Activated gamma-delta T cell treated with anti-CD3 and anti-CD28 coated beads, Interleukin-2, amount 50 U/mL, for 16 hours (primary cell): ENCODE measurements around the gene OR5AP2.
"Not testable (repeated sequence)": the region's sequence is repeated elsewhere in the genome, so short reads cannot be mapped to it uniquely, and the experiment has no call there.

Experiments used
- DNase-seq: peaks from one replicate; pipeline ENCODE4 v3.0.0-alpha.2; 2020; ENCODE audit warnings: low read depth

The OR5AP2 gene

DNA sequence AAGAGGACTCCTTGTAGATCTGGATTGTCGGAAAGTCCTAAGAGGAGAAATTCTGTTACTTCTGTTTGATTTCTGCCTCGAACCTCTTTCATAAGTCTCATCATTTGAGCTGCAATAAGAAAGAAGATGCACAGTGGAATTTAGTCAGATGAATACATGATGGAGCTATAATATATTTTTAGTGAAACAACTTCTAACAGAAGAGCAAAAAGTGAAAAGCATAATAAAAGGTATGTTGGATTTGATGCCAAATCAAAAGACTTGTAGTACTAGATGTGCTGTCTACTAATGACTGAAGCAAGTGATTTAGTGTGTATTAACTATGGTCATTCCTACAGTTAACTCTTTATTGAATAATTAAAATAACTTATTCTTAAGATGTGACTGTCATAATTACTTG is at the start of gene OR5AP2:
TSS of gene OR5AP2 (minus strand) at position 101 of the 400 bp plus-strand sequence. CDS start at position 101, 0 bp downstream.
- DNase-seq: no peak

DNA sequence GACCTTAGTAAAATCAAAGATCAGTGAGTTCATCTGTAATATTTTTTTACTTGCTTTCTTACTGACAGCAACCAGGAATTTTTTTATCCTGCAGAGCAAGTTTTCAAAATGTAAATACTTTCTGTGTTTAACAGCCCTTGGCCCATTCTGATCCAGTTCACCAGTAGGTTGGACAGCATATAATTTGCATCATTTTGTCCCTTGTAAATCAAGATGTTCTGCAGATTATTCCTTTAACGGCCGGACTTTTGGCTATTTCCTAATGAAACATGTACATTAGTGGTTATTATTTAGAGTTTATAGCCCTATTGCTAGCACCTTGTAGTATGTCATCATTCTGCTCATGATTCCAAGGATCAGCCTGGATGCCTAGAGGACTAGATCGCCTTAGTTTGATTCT is 48.9 kb upstream of the OR5AP2 start:
- DNase-seq: not testable (repeated sequence)

DNA sequence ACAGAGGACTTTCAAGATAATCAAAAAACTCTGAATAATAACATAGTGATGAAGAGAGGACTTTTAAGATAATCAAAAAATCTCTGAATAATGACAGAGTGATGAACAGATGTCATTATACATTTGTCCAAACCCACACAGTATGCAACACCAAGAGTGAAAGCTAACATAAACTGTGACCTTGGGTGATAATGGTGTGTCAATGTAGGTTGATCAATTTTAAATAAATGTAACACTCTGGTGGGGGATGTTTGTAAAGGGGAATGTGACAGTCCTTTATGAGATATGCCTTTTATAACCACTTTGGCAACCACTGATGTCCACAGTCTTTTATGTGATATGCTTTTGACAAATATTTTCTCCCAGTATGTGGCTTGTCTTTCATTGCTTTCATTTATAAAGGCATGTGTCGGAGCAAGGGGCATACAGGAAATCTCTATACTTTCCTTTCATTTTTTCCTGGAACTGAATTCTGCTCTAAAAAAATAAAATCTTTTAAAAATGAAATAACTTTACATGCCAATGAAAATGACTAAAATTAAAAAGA is 46.4 kb upstream of the OR5AP2 start:
- no peak for DNase-seq

DNA sequence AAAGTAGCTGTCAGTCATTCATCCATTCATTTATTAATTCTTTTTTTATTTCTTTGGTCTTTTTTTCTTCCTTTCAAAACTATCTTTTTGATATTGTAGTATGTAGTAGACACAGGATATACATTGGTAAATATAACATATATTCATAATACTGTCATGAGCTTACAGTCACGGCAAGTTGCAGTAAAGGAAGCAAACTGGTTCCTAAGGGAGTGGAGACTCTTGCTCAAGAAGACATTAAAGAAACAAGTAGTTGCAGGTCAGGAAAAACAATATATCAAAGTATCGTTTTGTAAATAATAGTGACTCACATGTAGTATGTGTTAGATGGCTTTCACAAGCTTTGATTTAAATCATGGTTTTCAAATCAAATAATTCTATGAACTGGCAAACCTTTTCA is 28.7 kb upstream of the OR5AP2 start:
- DNase-seq: no peak

DNA sequence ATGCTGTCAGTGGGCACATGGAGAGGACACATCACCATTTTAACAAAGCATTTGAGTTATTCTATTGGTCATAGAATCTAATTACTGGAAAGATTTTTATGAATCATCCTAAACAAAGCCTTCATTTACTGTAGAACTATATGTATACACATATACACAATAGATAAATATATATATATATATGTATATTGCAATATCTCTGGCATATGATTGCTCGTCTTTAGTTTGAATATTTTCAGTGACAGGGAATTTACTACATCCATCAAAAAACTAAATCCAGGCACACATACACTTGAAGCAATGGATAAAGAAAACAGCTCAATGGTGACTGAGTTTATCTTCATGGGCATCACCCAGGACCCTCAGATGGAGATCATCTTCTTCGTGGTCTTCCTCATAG is 21.1 kb upstream of the OR5AP2 start, which contains the start of gene OR5AR1:
TSS of gene OR5AR1 (plus strand) at position 301 of the 400 bp plus-strand sequence. CDS start at position 301, 0 bp downstream.
- DNase-seq: no peak

DNA sequence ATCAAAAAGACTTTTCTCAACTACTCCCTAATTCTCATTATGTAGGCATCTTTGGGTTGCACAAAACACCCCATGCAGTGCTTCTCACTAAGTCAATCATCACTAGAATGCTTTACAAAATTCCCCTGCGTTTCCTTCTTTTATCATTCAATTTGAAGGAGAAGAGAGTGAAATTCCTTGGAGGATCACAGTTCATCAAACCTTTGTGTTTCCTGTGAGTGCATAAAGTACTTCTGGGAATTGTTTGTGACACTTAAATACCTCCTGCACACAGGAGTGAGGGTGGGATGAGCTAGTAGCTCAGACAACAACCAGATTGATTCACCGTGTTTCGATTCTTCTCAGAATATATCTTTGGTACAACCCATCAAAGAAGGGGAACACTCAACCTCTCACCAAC is 17.5 kb upstream of the OR5AP2 start:
- no peak for DNase-seq

DNA sequence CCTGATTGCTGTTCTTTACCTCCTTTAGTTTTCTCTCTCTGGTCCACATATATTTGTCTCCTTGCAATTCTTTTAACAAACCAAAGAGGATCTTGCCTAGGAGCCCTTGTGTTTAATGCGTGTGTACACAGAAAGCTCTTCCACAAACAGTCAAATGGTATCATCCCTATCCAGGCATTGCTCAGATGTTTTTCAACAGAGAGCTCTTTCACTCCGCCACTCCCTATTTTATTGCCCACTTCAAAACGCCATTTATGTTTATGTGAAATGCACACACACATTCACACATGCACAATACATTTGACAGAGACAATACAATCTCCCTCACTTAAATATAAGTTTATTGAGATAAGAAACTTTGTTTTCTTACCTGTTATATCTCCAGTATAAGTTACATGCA is 4.7 kb downstream of the OR5AP2 start:
- DNase-seq: no peak

DNA sequence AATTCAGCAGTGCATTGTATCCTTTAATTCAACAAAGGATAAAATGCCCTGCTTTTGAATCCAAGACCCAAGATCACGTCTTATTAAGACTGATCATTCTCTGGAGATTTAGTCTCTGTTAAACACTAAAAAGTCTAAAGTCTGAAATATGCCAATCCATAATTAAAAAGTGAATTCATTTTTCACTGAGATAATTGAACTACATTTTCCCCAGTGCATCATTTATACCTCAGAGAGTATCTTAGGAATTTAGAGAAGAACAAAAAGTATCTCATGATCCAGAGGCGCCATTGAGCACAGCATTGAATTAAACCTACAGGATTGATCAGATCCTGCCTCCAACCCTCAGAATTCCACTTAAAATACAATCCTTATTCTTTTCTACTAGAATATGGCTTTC is 5.4 kb downstream of the OR5AP2 start:
- DNase-seq: no peak

DNA sequence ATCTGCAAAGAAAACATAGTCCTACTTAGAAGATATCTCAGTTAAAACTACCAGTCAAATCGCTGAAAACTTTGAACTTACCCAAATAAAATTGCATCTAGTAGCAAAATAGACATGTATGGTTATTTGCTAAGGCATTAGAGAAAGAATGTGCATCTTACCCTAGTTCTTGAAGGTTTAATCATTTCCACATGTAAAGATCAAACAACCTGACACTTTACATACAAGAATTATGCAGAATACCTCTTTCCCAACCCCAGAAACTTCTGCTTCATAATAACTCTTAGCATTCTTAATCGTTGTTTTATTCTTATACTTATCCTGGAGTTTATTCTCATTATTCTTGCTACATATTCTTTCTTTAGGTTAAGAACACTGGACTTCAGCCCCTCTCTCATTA is 9.9 kb downstream of the OR5AP2 start:
- no peak for DNase-seq

DNA sequence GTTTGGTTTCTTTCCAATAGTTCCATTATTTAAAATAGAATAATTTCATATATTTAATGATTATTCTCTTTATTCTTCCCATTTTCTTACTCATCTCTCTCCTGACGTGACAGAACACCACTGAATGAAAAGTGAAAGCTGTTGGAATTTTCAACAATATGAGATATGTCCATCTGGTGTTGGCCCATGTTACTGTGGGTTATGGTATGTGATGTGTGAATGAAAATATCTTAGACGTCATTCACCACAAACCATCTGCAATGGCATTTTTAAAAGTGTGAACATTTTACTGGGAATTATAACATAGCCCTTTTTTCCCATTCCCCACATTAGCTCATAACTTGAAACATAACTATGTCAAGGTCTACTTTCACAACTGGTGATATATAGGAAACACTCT is 16.3 kb downstream of the OR5AP2 start:
- no peak for DNase-seq

DNA sequence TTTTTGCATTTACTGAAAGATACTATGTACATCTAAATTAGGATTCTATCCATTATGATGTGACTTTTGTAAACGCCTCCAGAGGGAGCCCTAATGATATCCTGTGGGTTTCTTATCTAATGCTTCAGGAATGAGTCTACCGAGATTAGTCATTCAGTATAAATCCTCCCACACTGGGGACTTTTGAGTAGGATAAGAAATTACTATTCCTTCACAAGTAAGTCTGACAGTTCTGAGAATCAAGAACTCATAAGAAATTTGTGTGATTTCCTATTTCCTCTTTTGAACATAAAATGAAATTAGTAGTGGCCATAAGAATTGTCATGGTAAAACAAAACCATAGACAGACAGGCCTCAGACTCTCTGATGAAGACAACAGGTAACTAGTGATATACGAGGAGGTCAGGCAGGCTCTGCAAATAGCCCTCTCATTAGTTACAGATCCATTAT is 17.6 kb downstream of the OR5AP2 start:
- no peak for DNase-seq

DNA sequence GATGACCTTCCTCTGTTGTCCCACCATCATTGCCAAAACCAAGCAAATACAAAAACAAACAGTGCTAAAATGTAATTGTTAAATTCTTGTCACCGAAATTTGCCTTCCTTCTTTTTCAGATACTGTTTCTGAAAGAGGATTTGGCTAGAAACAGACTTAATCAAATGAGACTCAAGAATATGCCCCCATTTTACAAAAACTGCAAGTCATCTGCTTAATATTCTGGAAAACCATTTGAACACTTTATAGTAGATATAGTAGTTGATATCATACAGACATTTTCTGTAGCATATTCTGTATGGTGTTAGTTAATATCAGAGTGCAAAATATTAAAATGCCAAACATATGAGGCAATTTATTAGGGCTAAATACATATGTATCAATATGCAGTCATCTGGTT is 31.1 kb downstream of the OR5AP2 start:
- DNase-seq: no peak

DNA sequence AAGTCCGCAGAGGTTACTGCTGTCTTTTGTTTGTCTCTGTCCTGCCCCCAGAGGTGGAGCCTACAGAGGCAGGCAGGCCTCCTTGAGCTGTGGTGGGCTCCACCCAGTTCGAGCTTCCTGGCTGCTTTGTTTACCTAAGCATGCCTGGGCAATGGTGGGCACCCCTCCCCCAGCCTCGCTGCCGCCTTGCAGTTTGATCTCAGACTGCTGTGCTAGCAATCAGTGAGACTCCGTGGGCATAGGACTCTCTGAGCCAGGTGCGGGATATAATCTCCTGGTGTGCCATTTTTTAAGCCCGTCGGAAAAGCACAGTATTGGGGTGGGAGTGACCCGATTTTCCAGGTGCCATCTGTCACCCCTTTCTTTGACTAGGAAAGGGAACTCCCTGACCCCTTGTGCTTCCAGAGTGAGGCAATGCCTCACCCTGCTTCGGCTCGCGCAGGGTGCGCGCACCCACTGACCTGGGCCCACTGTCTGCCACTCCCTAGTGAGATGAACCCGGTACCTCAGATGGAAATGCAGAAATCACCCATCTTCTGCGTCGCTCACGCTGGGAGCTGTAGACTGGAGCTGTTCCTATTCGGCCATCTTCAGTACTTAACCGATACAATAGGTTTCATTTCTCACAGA is 50.0 kb downstream of the OR5AP2 start:
- DNase-seq: not testable (repeated sequence)
